NCI-H1048 (cell line): Measurements from ENCODE around the gene PTCHD4.
"Not testable (repeated sequence)": the region's sequence is repeated elsewhere in the genome, so short reads cannot be mapped to it uniquely, and the experiment has no call there.

ENCODE experiments used
- DNase-seq: peaks from one replicate; lab custom pipeline; 2025; lab: John Stamatoyannopoulos, UW

PTCHD4 gene

DNA sequence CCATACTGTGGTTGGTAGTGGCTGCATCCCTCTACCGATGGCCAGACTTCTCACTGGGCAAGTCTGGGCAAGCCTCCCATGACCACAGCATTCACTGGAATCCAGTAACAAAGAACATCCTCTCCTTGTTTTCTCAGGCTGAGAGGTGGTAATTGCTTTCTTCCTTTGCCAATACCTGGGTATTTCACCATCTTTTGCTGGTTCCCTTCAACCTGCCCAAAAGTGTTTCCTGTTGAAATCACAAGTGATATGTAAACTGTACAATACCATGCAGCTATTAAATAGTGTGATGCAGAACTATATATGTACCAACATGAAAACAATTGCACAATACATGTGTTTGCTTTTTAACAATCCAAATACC lies at the start of gene PTCHD4:
Gene PTCHD4 (minus strand): TSS at position 55 of the 364 bp plus-strand sequence. CDS start 42,240 bp downstream, outside the sequence.
- no peak for DNase-seq

DNA sequence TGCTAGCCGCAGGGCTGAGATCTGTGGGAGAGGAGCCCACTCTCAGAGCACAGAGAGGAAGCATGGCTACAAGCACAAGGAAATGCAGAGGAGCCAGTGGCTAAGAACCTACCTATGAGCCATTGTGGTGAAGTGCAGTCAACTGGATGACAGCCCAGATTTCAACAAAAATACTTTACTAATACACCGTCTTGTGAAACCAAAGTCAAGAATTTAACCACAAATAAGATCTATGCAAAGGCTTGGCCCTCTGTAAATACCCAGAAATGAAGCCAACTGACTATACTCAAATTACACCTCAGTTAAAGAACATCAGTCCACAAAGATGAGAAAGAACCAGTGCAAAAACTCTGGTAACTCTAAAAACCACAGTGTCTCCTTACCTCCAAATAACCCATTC lies 40.1 kb upstream of the PTCHD4 start:
- no peak for DNase-seq

DNA sequence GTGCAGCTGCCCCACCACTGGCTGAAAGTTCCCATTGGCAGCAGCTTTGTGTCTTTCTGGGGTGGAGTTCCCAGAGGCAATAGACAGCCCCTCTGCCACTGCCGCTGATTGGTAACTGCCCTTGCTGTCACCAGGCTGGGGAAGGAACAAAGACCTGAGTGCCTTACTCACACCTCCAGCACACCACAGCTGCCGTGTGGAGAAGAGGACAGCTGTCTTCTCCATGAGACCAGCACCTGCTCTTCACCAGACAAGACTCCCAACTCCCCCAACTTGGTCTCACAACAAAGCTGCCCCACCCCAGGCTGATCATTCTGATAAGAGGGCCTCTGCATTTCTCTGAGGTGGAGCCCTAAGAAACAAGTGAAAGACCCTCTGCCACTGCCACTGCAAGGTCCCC lies 39.7 kb upstream of the PTCHD4 start:
- DNase-seq = no peak

DNA sequence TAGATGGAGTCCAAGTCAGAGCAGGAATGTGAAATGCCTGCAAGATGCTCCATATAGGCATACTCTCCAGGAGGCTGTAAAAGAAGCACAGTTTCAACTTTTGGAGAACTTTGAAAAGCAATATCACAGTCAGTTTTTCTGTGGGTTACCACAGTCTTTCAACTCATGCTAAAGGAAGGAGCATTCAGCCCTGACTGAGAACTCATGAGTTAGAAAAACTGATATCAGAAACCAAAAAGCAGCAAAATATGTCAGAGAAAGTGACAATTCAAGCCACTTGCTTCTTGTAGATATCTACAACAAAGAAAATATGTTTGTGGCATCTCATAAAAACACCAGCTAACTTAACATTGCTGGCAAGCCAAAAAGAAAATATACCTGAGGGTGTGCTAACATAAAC lies 36.1 kb upstream of the PTCHD4 start:
- no peak for DNase-seq

DNA sequence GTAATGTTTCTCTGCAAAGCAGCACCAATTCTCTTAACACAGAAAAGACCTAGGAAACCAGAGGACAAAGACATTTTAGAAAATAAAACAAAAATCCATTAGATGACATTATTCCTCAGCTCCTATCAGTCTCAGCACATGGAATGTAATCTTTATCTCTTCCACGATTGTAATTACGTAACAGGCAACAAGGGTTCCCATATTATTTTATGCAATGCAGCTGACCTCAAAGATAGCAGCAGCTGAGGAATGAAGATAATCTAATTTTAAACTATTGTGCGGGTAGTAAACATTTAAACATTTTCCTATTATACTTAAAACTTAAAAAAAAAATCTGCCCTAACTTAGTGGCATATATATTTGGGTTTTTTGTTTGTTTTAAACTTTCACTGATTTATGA lies 33.0 kb upstream of the PTCHD4 start:
- no peak for DNase-seq

DNA sequence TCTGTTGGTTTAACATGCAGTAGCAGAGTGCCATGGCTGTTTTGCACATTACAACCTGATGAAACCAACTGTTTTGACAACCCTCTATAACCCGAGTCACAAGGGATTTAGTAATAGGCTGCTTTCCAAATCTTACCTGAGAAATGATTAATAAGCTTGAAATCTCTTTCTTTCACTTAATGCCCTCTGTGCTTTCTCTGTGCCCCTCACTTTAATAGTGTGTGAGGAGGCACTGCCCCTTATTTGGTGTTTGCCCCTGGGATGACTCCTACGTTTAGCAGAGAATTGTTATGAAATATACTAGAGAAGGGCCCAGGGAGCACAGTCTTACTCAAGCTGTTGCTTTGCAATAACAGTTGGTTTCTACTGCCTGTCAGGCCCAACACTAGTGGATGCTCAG lies 31.0 kb upstream of the PTCHD4 start:
- DNase-seq = no peak

DNA sequence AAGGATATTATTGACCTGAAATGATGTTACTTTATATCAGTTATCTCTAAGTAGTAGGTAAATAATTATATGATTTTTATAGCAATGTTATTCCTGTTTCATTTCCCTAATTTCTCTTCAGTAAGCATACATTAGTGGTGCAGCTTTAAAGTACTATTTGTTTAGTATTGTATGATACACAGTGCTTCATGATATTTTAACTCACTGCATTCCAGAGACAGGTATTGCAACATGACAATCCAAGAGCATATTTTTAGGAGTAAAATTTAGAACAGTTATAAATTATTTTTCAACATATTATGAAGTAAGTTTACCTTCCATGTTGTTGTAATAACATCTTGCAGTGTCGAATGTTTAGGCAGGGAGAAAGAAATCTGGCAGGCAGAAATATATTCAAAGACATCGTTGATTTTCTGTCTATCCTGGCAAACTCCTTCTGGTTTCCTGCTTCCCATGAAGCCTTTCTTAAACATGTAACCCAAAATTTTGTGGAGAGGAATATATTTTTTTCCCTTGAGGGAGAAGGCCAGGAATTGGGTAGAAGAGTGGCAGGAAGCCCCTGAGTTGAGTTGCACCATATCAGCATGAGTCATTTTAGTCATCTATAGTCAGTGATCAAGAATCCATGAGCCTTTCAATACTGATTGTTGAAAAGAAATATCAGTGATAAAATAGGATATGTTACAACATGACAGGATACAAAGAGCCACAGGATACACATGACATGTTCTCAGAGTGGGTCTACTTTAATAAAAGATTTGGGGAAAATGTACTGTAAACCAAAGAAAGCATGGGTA lies 29.0 kb upstream of the PTCHD4 start:
- no peak for DNase-seq

DNA sequence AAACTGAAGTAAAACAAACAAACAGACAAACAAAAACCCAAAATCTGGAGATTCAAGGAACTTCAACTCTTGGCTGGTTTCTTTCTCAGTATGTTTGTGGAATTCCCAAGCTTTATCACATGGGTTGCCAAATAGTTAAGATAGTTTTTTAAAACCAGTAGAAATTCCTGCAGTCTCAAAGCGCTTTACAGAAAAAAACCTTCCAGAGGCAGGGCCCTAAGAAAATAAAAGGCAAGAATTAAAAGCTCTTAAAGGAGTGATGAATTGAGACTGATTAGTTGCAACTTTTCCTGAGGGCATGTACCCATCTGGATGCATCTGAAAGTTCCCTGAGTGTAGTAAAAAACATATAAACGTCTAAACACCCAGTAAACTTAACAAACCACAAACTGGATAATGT lies 25.9 kb upstream of the PTCHD4 start:
- no peak for DNase-seq

DNA sequence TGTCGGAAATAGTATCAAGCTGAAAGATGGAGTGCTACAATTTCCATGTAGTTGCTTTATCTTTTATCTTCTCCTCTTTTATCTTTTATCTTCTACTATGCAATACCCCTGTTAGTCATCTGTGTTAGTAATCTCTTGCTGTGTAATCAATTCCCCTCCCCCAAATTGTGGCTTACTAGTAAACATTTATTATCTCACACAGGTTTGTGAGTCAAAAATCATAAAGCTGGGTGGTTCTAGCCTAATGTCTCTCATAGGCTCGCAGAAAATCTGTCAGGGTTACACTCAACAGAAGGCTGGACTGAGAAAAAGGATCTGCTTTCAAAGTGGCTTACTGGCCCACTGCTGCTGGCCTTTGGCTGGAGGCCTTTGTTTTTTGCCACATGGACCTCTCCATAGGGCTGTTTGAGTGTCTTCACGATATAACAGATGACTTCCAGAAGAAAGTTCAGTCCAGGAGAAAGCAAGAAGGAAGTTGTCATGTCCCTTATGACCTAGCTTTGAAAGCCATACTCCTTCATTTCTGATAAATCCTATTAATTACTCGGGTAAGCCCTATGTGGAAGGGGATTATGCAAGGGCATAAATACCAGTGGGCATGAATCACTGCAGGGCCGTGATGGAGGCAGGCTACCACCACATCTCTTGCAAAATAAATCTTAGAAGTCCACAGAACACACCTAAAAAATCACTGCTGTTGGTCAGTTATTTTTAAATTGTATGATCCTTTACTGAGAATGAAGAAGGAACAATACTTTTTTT lies 24.5 kb upstream of the PTCHD4 start:
- no peak for DNase-seq

DNA sequence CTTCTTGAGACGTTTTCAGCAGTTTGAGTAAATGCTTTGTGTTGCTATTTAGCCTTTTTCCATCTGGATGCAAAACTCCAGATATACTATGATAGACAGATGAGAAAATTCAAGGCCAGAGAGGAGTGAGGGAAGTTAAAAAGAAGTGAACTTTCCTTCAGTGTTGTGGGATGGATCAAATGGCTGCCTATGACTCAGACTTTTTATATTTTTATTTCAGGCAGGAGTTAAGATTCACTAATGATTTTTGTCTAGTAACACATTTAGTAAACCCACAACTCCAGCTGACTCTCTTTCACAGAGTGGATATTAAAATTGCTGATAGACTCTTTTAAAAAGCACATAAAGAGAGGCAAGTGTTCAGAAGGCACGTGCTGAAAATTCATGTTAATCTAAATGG lies 23.2 kb upstream of the PTCHD4 start:
- DNase-seq = no peak

DNA sequence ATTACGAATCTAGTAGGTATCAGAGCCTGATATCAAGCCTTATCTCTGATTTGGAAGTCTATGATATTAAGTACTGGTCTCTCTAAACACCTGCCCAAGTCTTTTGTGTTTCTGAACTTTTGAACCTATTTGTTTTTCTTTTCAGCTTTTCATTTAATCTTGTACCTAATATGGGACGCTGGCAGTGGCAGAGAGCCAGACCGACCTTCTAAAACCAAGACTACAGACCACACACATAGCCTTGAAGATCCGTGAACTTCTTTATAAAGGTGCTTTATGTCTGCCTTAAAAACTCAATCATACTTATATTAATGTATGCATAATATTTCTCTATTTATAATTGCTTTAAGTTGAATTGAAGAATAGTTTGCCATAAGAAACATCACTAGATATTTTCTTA lies 12.6 kb upstream of the PTCHD4 start:
- DNase-seq = no peak

DNA sequence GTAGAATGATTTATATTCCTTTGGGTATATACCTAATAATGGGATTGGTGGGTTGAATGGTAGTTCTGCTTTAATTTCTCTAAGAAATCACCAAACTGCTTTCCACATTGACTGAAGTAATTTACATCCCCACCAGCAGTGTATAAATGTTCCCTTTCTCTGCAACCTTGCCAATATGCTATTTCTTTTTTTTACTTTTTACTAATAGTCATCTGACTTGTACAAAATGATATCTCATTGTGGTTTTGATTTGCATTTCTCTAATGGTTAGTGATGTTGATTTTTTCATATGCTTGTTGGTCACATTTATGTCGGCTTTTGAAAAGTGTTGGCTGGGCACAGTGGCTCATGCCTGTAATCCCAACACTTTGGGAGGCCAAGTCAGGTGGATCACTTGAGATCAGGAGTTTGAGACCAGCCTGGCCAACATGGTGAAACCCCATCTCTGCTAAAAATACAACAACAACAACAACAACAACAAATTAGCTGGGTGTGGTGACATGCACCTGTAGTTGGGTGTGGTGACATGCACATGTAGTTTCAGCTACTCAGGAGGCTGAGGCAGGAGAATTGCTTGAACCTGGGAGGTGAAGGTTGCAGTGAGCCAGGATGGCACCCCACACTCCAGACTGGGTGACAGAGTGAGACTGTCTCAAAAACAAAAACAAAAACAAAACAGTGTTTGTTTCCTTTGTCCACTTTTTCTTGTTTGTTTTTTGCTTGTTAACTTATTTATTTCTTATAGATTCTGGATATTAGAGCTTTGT lies 11.2 kb upstream of the PTCHD4 start:
- DNase-seq = not testable (repeated sequence)

DNA sequence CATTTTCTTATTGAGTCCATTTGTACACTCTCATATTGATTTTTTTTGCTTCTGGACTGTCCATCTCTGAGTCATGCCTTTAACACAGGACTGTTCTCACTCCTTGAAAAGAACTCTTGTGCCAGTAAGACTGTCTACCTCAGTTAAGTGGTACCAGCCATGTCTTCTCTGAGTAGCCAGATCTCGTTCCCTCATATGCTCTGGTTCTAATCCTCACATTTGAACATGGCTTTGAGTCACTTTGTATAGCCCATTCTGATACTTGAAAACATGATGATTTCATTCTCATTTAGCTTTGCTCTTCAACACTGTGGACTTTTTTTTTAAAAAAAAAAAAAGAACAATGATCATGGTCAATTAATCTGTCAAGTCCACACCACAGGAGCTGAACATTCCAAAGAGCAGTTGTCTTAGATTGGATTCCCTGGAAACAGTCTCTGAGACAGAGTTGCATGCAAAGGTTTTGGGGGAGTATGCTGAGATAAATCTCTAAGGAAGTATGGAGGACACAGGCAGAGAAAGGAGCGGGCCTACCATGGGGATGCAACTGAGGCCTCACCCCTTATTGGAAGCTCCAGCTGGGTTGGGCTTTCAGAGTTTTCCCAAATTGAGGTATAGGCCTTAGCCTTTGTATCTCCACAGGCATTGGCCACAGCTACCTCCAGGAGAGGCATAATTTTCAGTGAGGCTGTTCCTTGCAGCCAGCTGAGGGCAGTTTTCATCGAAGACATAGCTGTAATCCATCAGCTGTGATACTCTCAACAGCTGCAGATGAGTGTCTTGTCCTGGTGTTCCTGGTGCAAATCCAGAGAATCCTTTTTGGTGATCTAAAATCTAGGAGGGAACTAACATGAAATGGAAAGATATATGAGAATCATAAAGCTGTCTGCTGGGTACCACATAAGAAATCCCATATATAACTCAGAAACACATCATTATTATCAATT lies 6.0 kb upstream of the PTCHD4 start:
- no peak for DNase-seq

DNA sequence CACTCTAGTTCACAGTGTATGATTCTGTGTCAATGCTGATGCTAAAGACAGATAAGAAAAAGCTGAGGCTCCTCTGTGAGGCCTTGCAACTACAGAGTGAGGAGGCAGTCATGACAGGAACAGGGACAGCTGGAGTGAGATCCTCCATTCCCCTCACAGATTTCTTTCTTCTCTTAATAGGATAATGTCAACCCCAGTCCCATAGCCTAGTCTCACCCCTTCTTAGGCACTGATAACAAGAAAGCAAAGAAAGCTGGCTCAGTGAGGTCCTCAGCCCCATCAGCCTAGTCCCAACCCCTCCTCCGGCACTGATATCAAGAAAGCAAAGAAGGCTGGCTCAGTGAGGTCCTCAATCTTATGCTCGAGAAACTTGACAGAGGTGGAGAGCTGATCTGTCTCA lies 2.1 kb upstream of the PTCHD4 start:
- DNase-seq = no peak

DNA sequence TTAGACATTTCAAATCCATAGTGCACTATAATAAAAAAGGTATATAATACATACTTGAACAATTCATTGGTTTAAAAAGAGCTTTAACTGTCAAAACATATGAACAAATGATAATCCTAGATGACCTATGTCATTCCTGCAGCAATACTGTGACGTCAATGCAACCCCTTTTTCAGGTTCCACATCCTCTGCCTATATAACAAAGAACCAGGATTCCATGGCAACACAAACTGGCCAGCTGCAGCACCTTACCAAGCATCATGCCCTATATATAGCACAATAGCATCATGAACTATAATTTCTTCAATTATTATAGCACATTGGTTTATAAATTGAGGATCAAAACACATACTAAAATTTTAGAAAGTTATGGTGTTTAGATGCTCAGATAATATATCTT lies 578 bp upstream of the PTCHD4 start:
- DNase-seq = no peak

DNA sequence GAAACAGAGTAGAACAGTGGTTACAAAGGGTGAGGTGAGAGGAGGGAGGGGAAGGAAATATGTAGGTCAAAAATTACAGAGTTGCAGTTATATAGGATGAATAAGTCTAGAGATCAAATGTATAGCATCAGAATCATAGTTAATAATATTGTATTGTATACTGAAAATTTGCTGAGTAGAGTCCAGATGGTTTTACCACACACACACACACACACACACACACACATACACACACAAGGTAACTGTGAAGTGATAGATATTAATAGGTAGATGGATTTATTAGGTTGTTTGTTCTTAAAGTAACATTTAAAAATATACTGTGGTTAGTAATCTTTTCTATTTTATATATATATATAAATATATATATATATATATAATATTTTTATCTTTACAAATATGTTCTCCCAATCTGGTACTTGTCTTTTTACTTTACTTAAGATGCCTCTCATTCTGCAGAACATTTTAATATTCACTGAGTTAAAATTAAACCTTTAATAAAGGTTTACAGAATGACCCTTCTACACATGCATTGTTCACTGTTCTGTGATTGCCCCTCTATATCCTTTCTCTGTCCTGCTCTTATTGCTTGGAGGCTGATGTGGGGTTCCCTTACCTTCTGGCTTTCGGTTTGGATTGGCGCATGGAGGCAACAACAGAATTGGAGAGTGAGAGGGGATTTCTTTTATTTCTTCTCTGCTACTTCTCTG lies 408 bp downstream of the PTCHD4 start:
- DNase-seq = no peak

DNA sequence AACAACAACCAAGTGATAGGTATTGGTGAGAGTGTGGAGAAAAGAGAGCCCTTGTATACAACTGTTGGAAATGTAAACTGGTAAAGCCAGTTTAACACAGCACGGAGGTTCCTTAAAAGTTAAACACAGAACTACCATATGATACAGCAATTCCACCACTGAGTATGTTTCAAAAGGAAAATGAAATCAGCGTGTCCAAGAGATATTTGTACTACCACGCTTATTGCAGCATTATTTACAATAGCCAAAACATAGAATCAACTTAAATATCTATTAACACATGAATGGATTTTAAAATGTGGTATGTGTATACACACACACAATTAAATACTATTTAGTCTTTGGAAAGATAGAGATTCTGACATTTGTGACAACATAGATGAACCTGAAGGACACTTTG lies 1.1 kb downstream of the PTCHD4 start:
- no peak for DNase-seq

DNA sequence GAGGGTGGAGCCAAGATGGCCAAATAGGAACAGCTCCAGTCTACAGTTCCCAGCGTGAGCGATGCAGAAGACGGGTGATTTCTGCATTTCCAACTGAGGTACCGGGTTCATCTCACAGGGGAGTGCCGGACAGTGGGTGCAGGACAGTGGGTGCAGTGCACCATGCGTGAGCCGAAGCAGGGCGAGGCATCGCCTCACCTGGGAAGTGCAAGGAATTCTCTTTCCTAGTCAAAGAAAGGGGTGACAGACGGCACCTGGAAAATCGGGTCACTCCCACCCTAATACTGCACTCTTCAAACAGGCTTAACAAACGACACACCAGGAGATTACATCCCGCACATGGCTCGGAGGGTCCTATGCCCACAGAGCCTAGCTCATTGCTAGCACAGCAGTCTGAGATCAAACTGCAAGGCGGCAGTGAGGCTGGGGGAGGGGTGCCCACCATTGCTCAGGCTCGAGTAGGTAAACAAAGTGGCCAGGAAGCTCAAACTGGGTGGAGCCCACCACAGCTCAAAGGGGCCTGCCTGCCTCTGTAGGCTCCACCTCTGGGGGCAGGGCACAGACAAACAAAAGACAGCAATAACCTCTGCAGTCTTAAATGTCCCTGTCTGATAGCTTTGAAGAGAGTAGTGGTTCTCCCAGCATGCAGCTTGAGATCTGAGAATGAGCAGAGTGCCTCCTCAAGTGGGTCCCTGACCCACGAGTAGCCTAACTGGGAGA lies 8.4 kb downstream of the PTCHD4 start:
- not testable (repeated sequence) for DNase-seq

DNA sequence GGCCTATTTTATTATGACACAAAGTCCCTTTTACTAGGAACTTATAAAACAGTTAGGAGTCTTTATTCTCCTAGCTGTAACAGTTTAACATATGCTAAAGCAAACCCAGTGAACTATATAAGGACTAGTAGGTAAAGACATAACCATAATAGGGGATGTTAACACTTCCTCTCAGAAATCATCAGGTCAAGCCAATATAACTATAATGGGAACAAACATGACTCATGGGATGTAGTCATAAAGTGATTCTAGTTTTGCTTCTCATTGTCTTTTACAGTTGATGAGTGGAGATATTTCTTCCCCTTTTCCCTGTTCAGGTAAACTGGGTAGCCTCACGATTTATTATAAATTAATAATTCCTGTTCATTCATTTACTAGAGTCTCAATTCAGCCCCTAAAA lies 9.7 kb downstream of the PTCHD4 start:
- DNase-seq = no peak

DNA sequence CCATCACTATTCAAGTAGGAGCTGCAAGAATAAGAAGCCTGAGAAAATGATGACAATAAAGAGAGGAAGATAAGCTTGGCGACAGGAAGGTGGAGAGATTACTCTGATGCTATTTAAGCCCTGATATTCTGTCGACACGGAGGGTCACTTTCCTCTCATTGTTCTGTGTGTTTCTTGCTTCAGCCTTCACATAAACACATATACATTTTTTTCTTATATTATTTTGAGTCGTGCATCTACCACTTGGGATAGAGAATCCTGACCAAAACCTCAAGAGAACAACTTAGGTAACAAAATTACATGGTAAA lies 10.5 kb downstream of the PTCHD4 start:
- DNase-seq = no peak
